ENCODE results near the gene APPL1. TPM values are rescaled to one million over a fixed set of nuclear protein-coding genes. Genes with fewer than 3 reads are reported as not detected.
A peak's percentile ranks its signal among the peaks of the same experiment; 100 is the strongest.

Gene APPL1
- 28.8 and 29.7 TPM in 2 replicates for total RNA-seq
- polyA plus RNA-seq = 6.5 and 9.2 TPM in 2 replicates
- polyA plus RNA-seq (2011; cell fraction: cytosol; rRNA removed) = 8.5 and 10.0 TPM in 2 replicates
- polyA plus RNA-seq (2011; cell fraction: nucleus; rRNA removed) = 13.3 and 16.7 TPM in 2 replicates
- polyA plus RNA-seq (2012) = 14.4 and 21.7 TPM in 2 replicates
- polyA minus RNA-seq = 43.5 and 51.1 TPM in 2 replicates
- 29.7 TPM for polyA minus RNA-seq (2011; cell fraction: cytosol; rRNA and poly(A)+ RNA removed)
- polyA minus RNA-seq (2011; cell fraction: nucleus; rRNA and poly(A)+ RNA removed) = 23.6 and 32.5 TPM in 2 replicates
- Bru-seq, nascent RNA = percentile 79 among the genes with signal in this experiment
- BruChase-seq, experiment 1, labeled RNA remaining after a 6-hour chase = percentile 93 among the genes with signal in this experiment
- percentile 89 among the genes with signal in this experiment for BruChase-seq, experiment 2, labeled RNA remaining after a 2-hour chase
- long read RNA-seq, full-length matches to known transcripts = 24 of 42 reads
- long read RNA-seq, partial matches to known transcripts = 4 of 42 reads
- long read RNA-seq, other reads (novel, unspliced or antisense) = 14 of 42 reads

DNA sequence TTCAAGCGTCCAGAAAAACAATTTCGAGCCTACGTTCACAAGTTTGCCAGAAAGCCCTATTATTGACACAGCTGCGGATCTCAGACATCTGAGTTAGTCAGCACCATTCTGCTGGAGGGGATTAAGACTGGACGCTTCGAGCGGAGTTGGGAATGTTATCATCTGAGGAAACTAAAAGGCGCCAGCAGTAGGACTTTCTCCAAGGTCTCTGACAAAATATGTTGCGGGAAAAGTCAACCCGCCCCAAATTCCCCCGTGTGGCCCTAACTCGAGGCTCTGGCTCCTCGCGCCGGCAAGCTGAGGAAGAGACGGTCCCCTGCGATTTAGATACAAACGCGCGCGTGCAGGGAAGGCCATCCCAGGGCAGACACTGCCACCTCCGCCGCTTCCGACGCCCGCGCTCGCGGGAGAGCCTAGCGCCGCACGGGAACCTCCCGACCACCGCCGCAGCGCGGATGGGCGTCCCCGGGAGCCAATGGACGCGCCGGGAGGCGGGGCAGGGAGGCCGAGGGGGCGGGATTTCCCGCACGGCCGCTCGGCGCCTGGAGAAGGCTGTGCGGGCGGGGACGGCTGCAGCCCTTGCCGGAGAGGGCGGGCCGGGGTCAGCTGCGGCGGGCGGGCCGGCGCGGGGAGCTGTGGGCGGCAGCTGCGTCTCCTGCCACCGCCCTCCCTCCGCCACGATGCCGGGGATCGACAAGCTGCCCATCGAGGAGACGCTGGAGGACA is at the start of gene APPL1:
APPL1 (plus strand) TSS at position 526 of the 726 bp plus-strand sequence; CDS start at position 681, 155 bp downstream.
- TF ChIP-seq GATA2 (IDR thresholded peaks at IDR 0.05; ENCODE audit: insufficient read depth, insufficient read length, low read depth, low read length) (no peak), POLR2AphosphoS5 (IDR thresholded peaks at IDR 0.05; ENCODE audit: insufficient read depth, low read depth, low read length) (peak; percentile 86), JUN (IDR thresholded peaks at IDR 0.05; ENCODE audit: borderline replicate concordance, insufficient read depth, insufficient read length, low read depth) (no peak), CTCF (IDR thresholded peaks at IDR 0.05; ENCODE audit: extremely low read depth in 1 of 2, insufficient read depth in 1 of 2, low read depth in 1 of 2, low read length in 2 of 2) (no peak), EZH2 (IDR thresholded peaks at IDR 0.05; ENCODE audit: borderline replicate concordance, low read depth, low read length, severe bottlenecking) (no peak), POLR2A (IDR thresholded peaks at IDR 0.05; ENCODE audit: low read depth, low read length) (peak; percentile 84), MAX (IDR thresholded peaks at IDR 0.05; ENCODE audit: insufficient read depth, insufficient read length) (peak; percentile 8), FOS (IDR thresholded peaks at IDR 0.05; ENCODE audit: borderline replicate concordance, insufficient read depth, low read length) (no peak)
- Histone ChIP-seq H3K9me1 (replicated peaks; ENCODE audit: control insufficient read depth, extremely low read depth, insufficient read depth, low read length) (no peaks in the 10 kb centered on the region), H3K9ac (replicated peaks; ENCODE audit: extremely low read depth, insufficient read depth, low read length) (peak within 1 kb of the TSS; percentile 89), H3K4me3 (replicated peaks in 1 of 3; ENCODE audit: insufficient read depth in 1 of 3, low read depth in 1 of 3, low read length in 3 of 3) (peak within 1 kb of the TSS; percentile 85 to 98 (median 88)), H3K79me2 (ENCODE audit: control insufficient read depth, insufficient read depth, low read length) (peaks cover 34% of the 10 kb centered on the region), H3K36me3 (ENCODE audit: control insufficient read depth in 2 of 2, extremely low read depth in 1 of 2, insufficient read depth in 2 of 2, low read length in 2 of 2) (no peaks in the 10 kb centered on the region), H3K4me2 (ENCODE audit: insufficient read depth, low read length) (peak within 1 kb of the TSS; percentile 99), H3K9me3 (replicated peaks; ENCODE audit: control insufficient read depth, insufficient read depth, low read length) (no peaks in the 10 kb centered on the region), H3K27ac (ENCODE audit: insufficient read depth, low read depth, low read length) (peak within 1 kb of the TSS; percentile 75), H3K27me3 (ENCODE audit: control insufficient read depth in 2 of 2, insufficient read depth in 2 of 2, low read length in 2 of 2) (no peaks in the 10 kb centered on the region), H4K20me1 (replicated peaks; ENCODE audit: control insufficient read depth, extremely low read depth, insufficient read depth, low read length) (no peaks in the 10 kb centered on the region), H2AFZ (ENCODE audit: low read depth, low read length) (peak within 1 kb of the TSS; percentile 88), H3K4me1 (ENCODE audit: control insufficient read depth, extremely low read depth, insufficient read depth, low read length) (peaks cover 18% of the 10 kb centered on the region)
- ChIA-PET POLR2A (no interaction called here), CTCF (interaction anchor here (1.2 to 3.0 kb wide), 3 partner anchors 33 to 170 kb away, joined by 3 to 13 read pairs (median 7); no protein-coding TSS in a partner anchor)
- intact Hi-C loops (cut with micrococcal nuclease) (loop anchor here (2.0 to 5.0 kb wide), 5 partner anchors 31 to 370 kb away; partner anchors contain the start of genes ARF4 and PDE12), dilution Hi-C loops (cut with MboI; ENCODE audit: extremely low pct_ligation_motif_present, low sequenced_read_pairs) (no loop called here)
- DNase-seq (ENCODE audit: low read depth, low spot score) (peak; percentile 94), FAIRE-seq (peak; percentile 72)
- TSS peak; percentile 78 for BruUV-seq (replicated peaks)

All from endothelial cell of umbilical vein (primary cell).